ENCODE results near the gene TBPL2. TPM values are rescaled to one million over a fixed set of nuclear protein-coding genes. Genes with fewer than 3 reads are reported as not detected.
"Not testable (repeated sequence)": the region's sequence is repeated elsewhere in the genome, so short reads cannot be mapped to it uniquely, and the experiment has no call there.

Gene TBPL2
- total and polyA plus RNA-seq, 2 experiments from 2014 or later: 0.23 to 0.27 TPM

DNA sequence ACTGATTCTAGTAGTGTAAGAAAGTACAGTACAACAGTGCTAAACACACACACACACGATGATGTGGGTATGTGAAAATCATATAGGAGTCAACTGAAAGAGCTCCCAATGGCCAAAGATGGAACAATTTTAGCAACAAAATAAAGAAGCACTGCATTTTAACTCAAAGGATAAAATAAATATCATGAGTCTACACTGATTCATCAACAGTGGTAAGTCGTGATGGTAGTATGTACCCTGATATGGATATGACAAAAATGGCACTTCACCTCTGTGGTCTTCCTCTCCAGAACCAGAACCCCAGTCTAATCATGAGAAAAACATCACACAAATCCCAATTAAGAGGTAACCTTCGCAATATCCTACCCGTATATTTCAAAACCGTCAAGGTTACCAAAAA is 41.4 kb upstream of the TBPL2 start:
- no peaks in the 10 kb centered on the region for H3K36me3 ChIP-seq (replicated peaks; ENCODE audit: insufficient read depth, low read depth)
- no peak overlapping the region for H3K4me3 ChIP-seq
- H3K9me2 ChIP-seq (replicated peaks; ENCODE audit: insufficient read depth): no peaks in the 10 kb centered on the region
- TF ChIP-seq EZH2 (IDR thresholded peaks at IDR 0.05; ENCODE audit: borderline replicate concordance) (no peak), EZH2phosphoT487 (IDR thresholded peaks at IDR 0.05; ENCODE audit: low read depth, severe bottlenecking, unreplicated experiment) (no peak)
- TF ChIP-seq, protein P1, sequence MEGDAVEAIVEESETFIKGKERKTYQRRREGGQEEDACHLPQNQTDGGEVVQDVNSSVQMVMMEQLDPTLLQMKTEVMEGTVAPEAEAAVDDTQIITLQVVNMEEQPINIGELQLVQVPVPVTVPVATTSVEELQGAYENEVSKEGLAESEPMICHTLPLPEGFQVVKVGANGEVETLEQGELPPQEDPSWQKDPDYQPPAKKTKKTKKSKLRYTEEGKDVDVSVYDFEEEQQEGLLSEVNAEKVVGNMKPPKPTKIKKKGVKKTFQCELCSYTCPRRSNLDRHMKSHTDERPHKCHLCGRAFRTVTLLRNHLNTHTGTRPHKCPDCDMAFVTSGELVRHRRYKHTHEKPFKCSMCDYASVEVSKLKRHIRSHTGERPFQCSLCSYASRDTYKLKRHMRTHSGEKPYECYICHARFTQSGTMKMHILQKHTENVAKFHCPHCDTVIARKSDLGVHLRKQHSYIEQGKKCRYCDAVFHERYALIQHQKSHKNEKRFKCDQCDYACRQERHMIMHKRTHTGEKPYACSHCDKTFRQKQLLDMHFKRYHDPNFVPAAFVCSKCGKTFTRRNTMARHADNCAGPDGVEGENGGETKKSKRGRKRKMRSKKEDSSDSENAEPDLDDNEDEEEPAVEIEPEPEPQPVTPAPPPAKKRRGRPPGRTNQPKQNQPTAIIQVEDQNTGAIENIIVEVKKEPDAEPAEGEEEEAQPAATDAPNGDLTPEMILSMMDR (IDR thresholded peaks at IDR 0.05; ENCODE audit: poor library complexity): no peak
- no peak for DNase-seq (ENCODE audit: low spot score)
- H2AFZ ChIP-seq: no peak overlapping the region
- H3K4me1 ChIP-seq (ENCODE audit: insufficient read depth): no peaks in the 10 kb centered on the region
- H3K4me2 ChIP-seq: no peak overlapping the region
- WGBS (ENCODE audit: low lambda C conversion rate, missing lambda C conversion rate): 94% methylated on average over 5 of the region's 5 CpGs
- no peak overlapping the region for H3K27ac ChIP-seq
- no peaks in the 10 kb centered on the region for H3K27me3 ChIP-seq
- H3K79me2 ChIP-seq: no peaks in the 10 kb centered on the region
- H4K20me1 ChIP-seq (ENCODE audit: insufficient read depth, poor library complexity, severe bottlenecking): no peaks in the 10 kb centered on the region
- no peaks in the 10 kb centered on the region for H3K9me3 ChIP-seq (ENCODE audit: low read depth)

DNA sequence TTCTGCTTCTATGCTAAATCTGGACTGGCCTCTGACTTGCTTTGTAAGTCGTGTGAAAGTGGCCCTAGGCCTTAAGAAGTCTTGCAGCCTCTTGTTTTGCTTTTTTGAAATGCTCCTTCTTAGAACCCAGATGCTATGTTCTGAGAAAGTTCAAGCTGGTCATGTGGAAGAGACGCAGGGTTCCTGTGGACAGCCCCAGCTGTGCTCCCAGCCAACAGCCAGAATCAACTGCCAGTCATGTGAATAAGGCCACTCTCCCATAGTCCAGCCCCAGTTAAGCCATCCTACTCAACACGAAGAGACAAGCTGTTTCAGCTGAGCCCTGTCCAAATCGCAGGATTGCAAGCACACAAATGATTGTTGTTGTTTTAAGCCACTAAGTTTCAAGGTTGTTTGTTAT is 37.3 kb upstream of the TBPL2 start:
- 85% methylated on average over 4 of the region's 4 CpGs for WGBS (ENCODE audit: low lambda C conversion rate, missing lambda C conversion rate)
- Histone ChIP-seq H3K36me3 (replicated peaks; ENCODE audit: insufficient read depth, low read depth) (no peaks in the 10 kb centered on the region), H3K9me2 (replicated peaks; ENCODE audit: insufficient read depth) (no peaks in the 10 kb centered on the region), H3K27ac (no peak overlapping the region), H3K4me3 (no peak overlapping the region), H3K4me2 (no peak overlapping the region), H3K27me3 (no peaks in the 10 kb centered on the region), H2AFZ (no peak overlapping the region), H3K4me1 (ENCODE audit: insufficient read depth) (no peaks in the 10 kb centered on the region), H3K79me2 (no peaks in the 10 kb centered on the region), H3K9me3 (ENCODE audit: low read depth) (no peaks in the 10 kb centered on the region), H4K20me1 (ENCODE audit: insufficient read depth, poor library complexity, severe bottlenecking) (no peaks in the 10 kb centered on the region)
- no peak for DNase-seq (ENCODE audit: low spot score)
- TF ChIP-seq EZH2 (IDR thresholded peaks at IDR 0.05; ENCODE audit: borderline replicate concordance) (no peak), EZH2phosphoT487 (IDR thresholded peaks at IDR 0.05; ENCODE audit: low read depth, severe bottlenecking, unreplicated experiment) (no peak)
- TF ChIP-seq, protein P1 (IDR thresholded peaks at IDR 0.05; ENCODE audit: poor library complexity): no peak

DNA sequence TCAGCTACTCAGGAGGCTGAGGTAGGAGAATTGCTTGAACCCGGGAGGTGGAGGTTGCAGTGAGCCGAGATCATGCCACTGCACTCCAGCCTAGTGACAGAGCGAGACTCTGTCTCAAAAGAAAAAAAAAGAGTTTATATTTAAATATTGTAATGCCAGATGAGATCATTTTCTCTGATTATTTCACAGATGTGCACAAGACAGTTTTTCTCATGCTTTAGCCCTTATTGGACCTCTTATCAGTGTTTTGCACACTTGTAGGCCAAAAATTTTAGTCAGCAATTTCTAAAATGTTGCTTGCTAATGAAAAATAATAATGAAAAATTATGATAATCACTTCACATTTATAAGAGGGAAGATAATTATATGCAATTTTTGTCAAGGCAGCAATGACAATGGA is 36.0 kb upstream of the TBPL2 start:
- not testable (repeated sequence) for H3K27ac ChIP-seq

DNA sequence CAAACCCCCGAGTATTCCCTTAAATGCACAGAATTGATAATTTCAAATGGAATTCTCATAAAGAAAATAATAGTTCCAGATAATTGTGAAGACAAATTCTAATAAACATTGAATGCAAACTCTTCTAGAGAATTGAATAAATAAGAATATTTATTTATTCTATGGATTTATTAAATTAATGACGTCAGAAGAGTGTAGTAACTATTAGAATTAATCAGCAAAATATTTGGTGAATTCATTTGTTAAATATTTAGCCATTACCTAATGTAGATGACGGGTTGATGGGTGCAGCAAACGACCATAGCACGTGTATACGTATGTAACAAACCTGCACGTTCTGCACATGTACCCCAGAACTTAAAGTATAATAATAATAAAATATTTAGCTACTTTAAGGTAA is 33.4 kb upstream of the TBPL2 start:
- H3K4me2 ChIP-seq: no peak overlapping the region
- 83% methylated on average over 7 of the region's 7 CpGs for WGBS (ENCODE audit: low lambda C conversion rate, missing lambda C conversion rate)
- H4K20me1 ChIP-seq (ENCODE audit: insufficient read depth, poor library complexity, severe bottlenecking): no peaks in the 10 kb centered on the region

More for the DNA sequence above, 36.0 kb upstream of the TBPL2 start:
- not testable (repeated sequence) for H3K9me3 ChIP-seq (ENCODE audit: low read depth); H3K4me3 ChIP-seq; H3K36me3 ChIP-seq (replicated peaks; ENCODE audit: insufficient read depth, low read depth); H3K79me2 ChIP-seq; H2AFZ ChIP-seq; H3K4me2 ChIP-seq; H3K9me2 ChIP-seq (replicated peaks; ENCODE audit: insufficient read depth); DNase-seq (ENCODE audit: low spot score); H3K4me1 ChIP-seq (ENCODE audit: insufficient read depth); H3K27me3 ChIP-seq; H4K20me1 ChIP-seq (ENCODE audit: insufficient read depth, poor library complexity, severe bottlenecking)
- WGBS (ENCODE audit: low lambda C conversion rate, missing lambda C conversion rate): 100% methylated on average over 3 of the region's 3 CpGs

More for the DNA sequence above, 33.4 kb upstream of the TBPL2 start:
- TF ChIP-seq EZH2phosphoT487 (IDR thresholded peaks at IDR 0.05; ENCODE audit: low read depth, severe bottlenecking, unreplicated experiment): no peak
- DNase-seq (ENCODE audit: low spot score): no peak
- Histone ChIP-seq H3K9me3 (ENCODE audit: low read depth) (no peaks in the 10 kb centered on the region), H3K27ac (no peak overlapping the region), H3K4me1 (ENCODE audit: insufficient read depth) (no peaks in the 10 kb centered on the region), H3K36me3 (replicated peaks; ENCODE audit: insufficient read depth, low read depth) (no peaks in the 10 kb centered on the region), H3K9me2 (replicated peaks; ENCODE audit: insufficient read depth) (no peaks in the 10 kb centered on the region), H3K27me3 (no peaks in the 10 kb centered on the region), H3K4me3 (no peak overlapping the region), H3K79me2 (no peaks in the 10 kb centered on the region), H2AFZ (no peak overlapping the region)
